Spleen (tissue), 13 donors: Measurements from ENCODE around the gene CST9L. TPM values are rescaled to one million over a fixed set of nuclear protein-coding genes. Genes with fewer than 3 reads are reported as not detected.
A peak's percentile ranks its signal among the peaks of the same experiment; 100 is the strongest.

Source experiments
- DNase-seq: peaks from one replicate; pipeline ENCODE4 v3.0.0-alpha.2; 2020
- H3K27ac ChIP-seq, 8 donors: fragments of 200-600 bp; sonication (generic) in 7 of 8; 1 replicate in 4 of 8; 2 replicates in 4 of 8; pipeline versions ENCODE4 v1.5.0 to v1.8.0; 2016 to 2021; ENCODE audit warnings: inconsistent platforms in 4 of 8, mild to moderate bottlenecking in 4 of 8, moderate library complexity in 1 of 8
- H3K27me3 ChIP-seq, 7 donors: fragments of 200-600 bp; sonication (generic) in 6 of 7; replicated peaks in 1 of 7; 1 replicate in 4 of 7; 2 replicates in 3 of 7; pipeline versions ENCODE4 v1.5.0 to v1.8.0; 2016 to 2021; ENCODE audit warnings: inconsistent platforms in 3 of 7, mild to moderate bottlenecking in 1 of 7
- H3K36me3 ChIP-seq, 6 donors: fragments of 200-600 bp; sonication (generic) in 5 of 6; 1 replicate in 4 of 6; 2 replicates in 2 of 6; pipeline versions ENCODE4 v1.5.0 to v1.8.0; 2016 to 2021; ENCODE audit warnings: inconsistent platforms in 2 of 6
- H3K4me1 ChIP-seq, 6 donors: fragments of 200-600 bp; sonication (generic) in 5 of 6; 1 replicate in 3 of 6; 2 replicates in 3 of 6; pipeline versions ENCODE4 v1.5.0 to v1.8.0; 2016 to 2021; ENCODE audit warnings: inconsistent platforms in 3 of 6
- H3K4me3 ChIP-seq, 8 donors: fragments of 200-600 bp; sonication (generic) in 7 of 8; 1 replicate in 4 of 8; 2 replicates in 4 of 8; pipeline versions ENCODE4 v1.5.0 to v1.8.0; 2016 to 2021; ENCODE audit warnings: inconsistent platforms in 4 of 8, mild to moderate bottlenecking in 4 of 8, moderate library complexity in 2 of 8
- H3K9me3 ChIP-seq, 8 donors: fragments of 200-600 bp; sonication (generic) in 7 of 8; 1 replicate in 4 of 8; 2 replicates in 4 of 8; pipeline versions ENCODE4 v1.5.0 to v1.8.0; 2016 to 2021; ENCODE audit warnings: inconsistent platforms in 4 of 8
- POLR2A ChIP-seq, 3 donors: fragments of 450-650 bp; IDR thresholded peaks; one replicate each; pipeline ENCODE4 v1.5.1; 2017; ENCODE audit warnings: antibody characterized with exemption in 3 of 3, mild to moderate bottlenecking in 1 of 3
- POLR2AphosphoS5 ChIP-seq, 3 donors: sonication (generic); formaldehyde crosslinking; IDR thresholded peaks; one replicate each; pipeline ENCODE4 v1.5.1; 2017; ENCODE audit warnings: antibody characterized with exemption in 3 of 3
- WGBS, 5 donors: extraction: QIAGEN DNeasy Blood & Tissue Kit in 3 of 5; methylation state at CpG; one replicate each; pipeline versions ENCODE4 v1.1.5 to v1.1.7; 2013 to 2018; 5-methylcytosine and 5-hydroxymethylcytosine counted together
- intact Hi-C: fragments of 100-400 bp; cut with DNase I; formaldehyde crosslinking; loops from one replicate; pipeline ENCODE4 v1.15.0; 2023; ENCODE audit warnings: low total_unique reads
- long read RNA-seq, 2 donors: transcript quantifications; one replicate each; lab custom pipeline, GENCODE V29; 2026
- polyA plus RNA-seq, 3 donors: library from polyadenylated mRNA; stranded (reverse); fragments of 200-250 nt; gene quantifications; one replicate each; pipeline ENCODE4 v1.2.1, GENCODE V29; 2013
- total RNA-seq, 7 donors: library from RNA; depleted of rRNA in 3 of 7; stranded (reverse); fragments of >200 nt in 3 of 7; fragmentation: NEBNext Ultra II Directional in 4 of 7; extraction: Animal tissue kit (Norgen Biotek cat#: 25700) in 4 of 7; gene quantifications; one replicate each; pipeline versions ENCODE4 v1.1.0 to v1.2.1, GENCODE V29; 2016 to 2021
- TF ChIP-seq, protein P1 (sequence below), 11 experiments: fragments of 200-600 bp in 7 of 11; fragments of 450-650 bp in 4 of 11; sonication (generic) in 4 of 11; IDR thresholded peaks in 8 of 11; conservative IDR thresholded peaks in 3 of 11; 1 replicate in 7 of 11; 2 replicates in 4 of 11; pipeline versions ENCODE4 v1.4.0 to v1.8.0; 2016 to 2021; ENCODE audit warnings: antibody characterized with exemption in 11 of 11, inconsistent platforms in 4 of 11, mild to moderate bottlenecking in 1 of 11
- donor health status: healthy with polysubstance abuse.
- donor health status: DM: no; HTN: no; CAD: no; lungs with moderate emphysema.
- donor health status: DM: no; HTN: no; CAD: no.
- donor health status: Bipolar disorder and iron deficiency.
- donor health status: healthy.
- donor health status: DM: no; HTN: no; CAD: no.
- donor health status: DM: yes; HTN: yes; CAD: no.

CST9L gene, protein sequence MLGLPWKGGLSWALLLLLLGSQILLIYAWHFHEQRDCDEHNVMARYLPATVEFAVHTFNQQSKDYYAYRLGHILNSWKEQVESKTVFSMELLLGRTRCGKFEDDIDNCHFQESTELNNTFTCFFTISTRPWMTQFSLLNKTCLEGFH
- not detected for total RNA-seq
- not detected for polyA plus RNA-seq
- long read RNA-seq, donor 1 = 0 reads
- long read RNA-seq, donor 2 = 0 reads

DNA sequence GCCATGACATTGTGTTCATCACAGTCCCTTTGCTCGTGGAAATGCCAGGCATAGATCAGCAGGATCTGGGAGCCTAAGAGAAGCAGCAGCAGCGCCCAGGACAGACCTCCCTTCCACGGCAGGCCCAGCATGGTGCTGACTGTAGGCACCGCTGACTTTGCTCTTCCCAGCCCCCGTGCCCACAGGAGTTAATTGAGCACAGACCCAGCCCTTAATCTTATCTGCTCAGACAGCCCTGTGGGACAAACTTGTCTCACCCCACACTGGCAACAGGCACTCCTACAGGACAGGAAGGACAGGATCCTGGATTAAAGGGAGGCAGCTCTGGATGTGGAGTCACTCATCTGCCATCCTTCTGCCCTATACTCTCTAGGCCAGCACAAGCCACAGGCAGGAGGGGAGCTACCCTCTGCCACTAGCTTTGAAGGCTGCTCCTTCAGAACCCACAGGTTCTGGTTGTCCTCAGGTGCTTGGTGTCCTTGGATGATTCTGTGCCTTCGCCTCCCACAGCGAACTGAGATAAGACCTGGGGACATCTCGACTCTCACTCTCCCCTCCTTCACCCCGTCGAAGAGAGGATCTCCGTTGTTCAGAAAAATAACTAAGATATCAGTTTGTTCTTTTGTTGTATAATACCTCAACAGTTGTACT lies at the start of gene CST9L:
Gene CST9L (minus strand): TSS at position 165 of the 651 bp plus-strand sequence. CDS start 34 bp downstream, at position 131.
- DNase-seq = peak; percentile 36
- Histone ChIP-seq H3K4me3 (no peak within 1 kb of the TSS), H3K36me3 (no peaks in the 10 kb centered on the region), H3K27me3 (peaks cover 0 to 7% (median 0%) of the 10 kb centered on the region in 7 donors), H3K27ac (no peak within 1 kb of the TSS), H3K4me1 (no peaks in the 10 kb centered on the region), H3K9me3 (peaks cover 0 to under 1% (median 0%) of the 10 kb centered on the region in 8 donors)
- WGBS, 5 donors = 79 to 89% (median 82%) methylated on average over 7 to 11 of the region's 11 CpGs
- no peak for TF ChIP-seq POLR2AphosphoS5 (IDR thresholded peaks at IDR 0.05)
- TF ChIP-seq POLR2A (IDR thresholded peaks at IDR 0.05) = no peak
- TF ChIP-seq, protein P1, sequence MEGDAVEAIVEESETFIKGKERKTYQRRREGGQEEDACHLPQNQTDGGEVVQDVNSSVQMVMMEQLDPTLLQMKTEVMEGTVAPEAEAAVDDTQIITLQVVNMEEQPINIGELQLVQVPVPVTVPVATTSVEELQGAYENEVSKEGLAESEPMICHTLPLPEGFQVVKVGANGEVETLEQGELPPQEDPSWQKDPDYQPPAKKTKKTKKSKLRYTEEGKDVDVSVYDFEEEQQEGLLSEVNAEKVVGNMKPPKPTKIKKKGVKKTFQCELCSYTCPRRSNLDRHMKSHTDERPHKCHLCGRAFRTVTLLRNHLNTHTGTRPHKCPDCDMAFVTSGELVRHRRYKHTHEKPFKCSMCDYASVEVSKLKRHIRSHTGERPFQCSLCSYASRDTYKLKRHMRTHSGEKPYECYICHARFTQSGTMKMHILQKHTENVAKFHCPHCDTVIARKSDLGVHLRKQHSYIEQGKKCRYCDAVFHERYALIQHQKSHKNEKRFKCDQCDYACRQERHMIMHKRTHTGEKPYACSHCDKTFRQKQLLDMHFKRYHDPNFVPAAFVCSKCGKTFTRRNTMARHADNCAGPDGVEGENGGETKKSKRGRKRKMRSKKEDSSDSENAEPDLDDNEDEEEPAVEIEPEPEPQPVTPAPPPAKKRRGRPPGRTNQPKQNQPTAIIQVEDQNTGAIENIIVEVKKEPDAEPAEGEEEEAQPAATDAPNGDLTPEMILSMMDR (IDR thresholded peaks at IDR 0.05 in 8 of 11, conservative IDR thresholded peaks at IDR 0.05 in 3 of 11) = no peak
- intact Hi-C loops = no loop called here

- Histone ChIP-seq H3K9me3 (no peaks in the 10 kb centered on the region), H3K4me3 (no peak overlapping the region), H3K36me3 (no peaks in the 10 kb centered on the region), H3K4me1 (peaks cover 0 to 4% (median 0%) of the 10 kb centered on the region in 6 donors), H3K27ac (no peak overlapping the region), H3K27me3 (no peaks in the 10 kb centered on the region)
- TF ChIP-seq POLR2A (IDR thresholded peaks at IDR 0.05) (no peak), POLR2AphosphoS5 (IDR thresholded peaks at IDR 0.05) (no peak)
- TF ChIP-seq, protein P1 (IDR thresholded peaks at IDR 0.05 in 8 of 11, conservative IDR thresholded peaks at IDR 0.05 in 3 of 11) = no peak
- 91 to 98% (median 92%) methylated on average over 5 of the region's 5 CpGs for WGBS, 5 donors
- DNase-seq = no peak
- intact Hi-C loops = loop anchor here (5.0 kb wide), 1 partner anchor 172 kb away; no protein-coding TSS in a partner anchor
Measured at GRCh38 chr20:23614163-23614562, 45.9 kb upstream of the CST9L start.

DNA sequence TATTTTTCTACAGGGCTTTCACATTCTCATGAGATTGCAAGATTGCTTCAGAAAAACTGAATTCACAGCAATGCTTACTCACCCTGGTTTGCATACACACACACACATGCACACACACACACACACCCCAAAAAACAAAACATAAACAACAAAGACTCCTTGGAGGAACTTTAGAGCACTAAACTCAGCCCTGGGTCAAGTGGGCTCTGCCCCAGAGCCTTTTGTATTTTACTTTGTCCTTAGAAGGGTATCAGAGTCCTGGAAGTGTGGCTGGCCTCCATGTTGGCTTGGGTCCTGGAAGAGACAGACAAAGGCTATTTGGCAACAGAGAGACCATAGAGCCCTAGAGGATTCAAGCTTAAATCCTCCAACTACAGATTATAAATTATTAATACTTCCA lies 45.4 kb upstream of the CST9L start:
- intact Hi-C loops = loop anchor here (5.0 kb wide), 1 partner anchor 171 kb away; no protein-coding TSS in a partner anchor
- peaks cover 0 to 4% (median 0%) of the 10 kb centered on the region in 6 donors for H3K4me1 ChIP-seq

More for the DNA sequence above, 45.4 kb upstream of the CST9L start:
- Histone ChIP-seq H3K27ac (no peak overlapping the region), H3K4me3 (no peak overlapping the region), H3K36me3 (no peaks in the 10 kb centered on the region), H3K27me3 (no peaks in the 10 kb centered on the region), H3K9me3 (no peaks in the 10 kb centered on the region)
- DNase-seq = no peak
- TF ChIP-seq, protein P1 (IDR thresholded peaks at IDR 0.05 in 8 of 11, conservative IDR thresholded peaks at IDR 0.05 in 3 of 11) = no peak
- TF ChIP-seq POLR2A (IDR thresholded peaks at IDR 0.05) = no peak
- TF ChIP-seq POLR2AphosphoS5 (IDR thresholded peaks at IDR 0.05) = no peak
